PFSK-1 (cell line): ENCODE results near the gene MRFAP1.

ENCODE experiments used
- FOXP2 ChIP-seq: optimal IDR thresholded peaks from 2 replicates; pipeline ENCODE3; 2011; ENCODE audit warnings: borderline replicate concordance, control low read depth, inconsistent platforms; ENCODE audit not compliant: insufficient read depth; ENCODE audit errors: extremely low read length, extremely low read depth
- POLR2AphosphoS5 ChIP-seq: IDR thresholded peaks from 2 replicates; pipeline ENCODE4 v1.6.1; 2012; ENCODE audit warnings: low read depth, mild to moderate bottlenecking, control low read depth, low read length, moderate library complexity
- SIN3A ChIP-seq: IDR thresholded peaks from 2 replicates; pipeline ENCODE4 v1.6.1; 2012; ENCODE audit warnings: mild to moderate bottlenecking, low read length, moderate library complexity, borderline replicate concordance; ENCODE audit not compliant: insufficient read depth
- TAF1 ChIP-seq: IDR thresholded peaks from 2 replicates; pipeline ENCODE4 v1.6.1; 2012; ENCODE audit warnings: low read length, control low read depth, borderline replicate concordance; ENCODE audit not compliant: insufficient read depth
- TF ChIP-seq, protein P1 (sequence below), 2 experiments: IDR thresholded peaks; 2 replicates each; pipeline versions ENCODE4 v1.6.1 to v1.8.0; 2011 to 2012; ENCODE audit warnings: low read depth in 2 of 2, low read length in 2 of 2, control low read depth in 1 of 2, inconsistent platforms in 1 of 2, mild to moderate bottlenecking in 1 of 2, moderate library complexity in 1 of 2; ENCODE audit not compliant: insufficient read depth in 1 of 2

MRFAP1 gene

DNA sequence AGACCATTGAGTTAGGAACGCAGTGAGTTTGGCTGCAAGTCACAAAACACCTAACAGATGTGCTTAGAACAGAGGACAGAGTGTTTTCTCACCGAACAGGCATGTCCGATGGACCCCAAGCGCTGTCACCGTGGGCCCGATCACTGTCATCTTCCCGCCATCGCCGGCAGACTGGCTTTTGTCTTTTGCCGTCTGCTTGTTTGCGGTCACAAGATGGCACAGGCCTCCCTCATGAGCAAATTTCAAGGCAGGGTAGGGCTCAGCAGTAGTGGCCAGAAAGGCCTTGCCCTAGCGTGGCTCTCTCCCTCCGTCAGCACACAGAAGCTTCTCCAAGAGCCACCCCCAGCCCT, 21.4 kb upstream of the MRFAP1 start:
- TF ChIP-seq FOXP2 (no peak), TAF1 (no peak)

DNA sequence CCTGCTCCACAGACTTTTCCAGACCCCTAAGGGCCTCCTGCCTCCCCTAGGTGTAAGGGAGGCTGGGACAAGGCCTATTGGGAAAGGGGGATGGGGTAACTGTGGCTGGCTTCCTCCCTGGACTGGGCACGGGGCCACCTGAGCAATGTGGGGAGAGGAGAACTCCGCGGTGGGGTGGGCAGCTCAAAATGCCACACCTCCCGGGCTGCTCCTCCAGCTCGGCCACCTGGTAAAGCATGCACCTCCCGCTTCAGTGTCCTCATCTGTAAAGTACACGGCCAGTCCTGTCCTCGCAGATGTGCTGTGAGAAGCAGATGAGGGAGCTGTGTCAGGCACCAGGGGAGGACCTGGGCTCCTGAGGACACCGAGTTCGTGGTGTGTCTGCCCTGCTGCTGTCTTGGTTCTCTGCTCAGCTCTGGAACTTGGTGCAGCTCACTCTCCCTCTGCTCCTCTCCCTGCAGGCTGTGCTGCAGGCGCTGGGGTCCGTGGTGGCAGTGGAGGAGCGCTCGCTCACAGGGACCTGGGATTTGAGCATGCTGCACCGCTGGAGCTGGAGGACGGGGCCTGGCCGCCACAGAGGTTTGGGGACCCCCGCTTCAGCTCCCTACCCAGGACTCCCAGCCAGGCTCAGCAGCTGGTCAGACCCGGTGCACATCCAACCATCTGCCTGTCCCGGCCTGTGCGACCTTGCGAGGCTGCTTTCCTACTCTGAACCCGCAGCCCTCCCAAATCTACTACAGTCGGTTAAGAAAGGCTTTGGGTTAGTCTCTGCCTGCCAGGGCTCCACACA, 20.8 kb upstream of the MRFAP1 start:
- TF ChIP-seq TAF1, result no peak
- TF ChIP-seq, protein P1, sequence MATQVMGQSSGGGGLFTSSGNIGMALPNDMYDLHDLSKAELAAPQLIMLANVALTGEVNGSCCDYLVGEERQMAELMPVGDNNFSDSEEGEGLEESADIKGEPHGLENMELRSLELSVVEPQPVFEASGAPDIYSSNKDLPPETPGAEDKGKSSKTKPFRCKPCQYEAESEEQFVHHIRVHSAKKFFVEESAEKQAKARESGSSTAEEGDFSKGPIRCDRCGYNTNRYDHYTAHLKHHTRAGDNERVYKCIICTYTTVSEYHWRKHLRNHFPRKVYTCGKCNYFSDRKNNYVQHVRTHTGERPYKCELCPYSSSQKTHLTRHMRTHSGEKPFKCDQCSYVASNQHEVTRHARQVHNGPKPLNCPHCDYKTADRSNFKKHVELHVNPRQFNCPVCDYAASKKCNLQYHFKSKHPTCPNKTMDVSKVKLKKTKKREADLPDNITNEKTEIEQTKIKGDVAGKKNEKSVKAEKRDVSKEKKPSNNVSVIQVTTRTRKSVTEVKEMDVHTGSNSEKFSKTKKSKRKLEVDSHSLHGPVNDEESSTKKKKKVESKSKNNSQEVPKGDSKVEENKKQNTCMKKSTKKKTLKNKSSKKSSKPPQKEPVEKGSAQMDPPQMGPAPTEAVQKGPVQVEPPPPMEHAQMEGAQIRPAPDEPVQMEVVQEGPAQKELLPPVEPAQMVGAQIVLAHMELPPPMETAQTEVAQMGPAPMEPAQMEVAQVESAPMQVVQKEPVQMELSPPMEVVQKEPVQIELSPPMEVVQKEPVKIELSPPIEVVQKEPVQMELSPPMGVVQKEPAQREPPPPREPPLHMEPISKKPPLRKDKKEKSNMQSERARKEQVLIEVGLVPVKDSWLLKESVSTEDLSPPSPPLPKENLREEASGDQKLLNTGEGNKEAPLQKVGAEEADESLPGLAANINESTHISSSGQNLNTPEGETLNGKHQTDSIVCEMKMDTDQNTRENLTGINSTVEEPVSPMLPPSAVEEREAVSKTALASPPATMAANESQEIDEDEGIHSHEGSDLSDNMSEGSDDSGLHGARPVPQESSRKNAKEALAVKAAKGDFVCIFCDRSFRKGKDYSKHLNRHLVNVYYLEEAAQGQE (IDR thresholded peaks at IDR 0.05; ENCODE audit: insufficient read depth in 1 of 2, low read depth in 2 of 2, low read length in 2 of 2), result no peak
- no peak for TF ChIP-seq SIN3A
- no peak for TF ChIP-seq POLR2AphosphoS5
- no peak for TF ChIP-seq FOXP2

DNA sequence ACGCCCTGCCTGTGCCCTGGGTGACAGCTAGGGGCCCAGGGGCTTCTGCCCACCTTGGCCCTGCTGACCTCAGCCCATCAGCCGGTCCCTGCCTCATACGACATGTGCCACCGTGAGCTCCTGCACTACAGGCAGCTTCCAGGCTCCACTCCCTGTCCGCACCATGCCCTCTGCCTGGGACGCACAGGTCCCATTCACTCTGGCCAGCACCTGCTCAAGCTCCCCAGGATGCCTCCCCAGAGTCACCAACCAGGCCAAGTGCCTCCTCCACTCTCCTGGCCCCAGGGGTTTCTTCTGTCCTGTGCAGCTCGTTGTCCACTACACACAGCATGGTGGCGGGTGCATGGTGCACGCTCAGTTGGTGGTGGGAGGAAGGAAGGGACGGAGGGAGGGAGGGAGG, 20.2 kb upstream of the MRFAP1 start:
- TF ChIP-seq, protein P1 (IDR thresholded peaks at IDR 0.05; ENCODE audit: insufficient read depth in 1 of 2, low read depth in 2 of 2, low read length in 2 of 2), result no peak
- TF ChIP-seq FOXP2 (no peak), SIN3A (no peak), POLR2AphosphoS5 (no peak), TAF1 (no peak)

- TF ChIP-seq TAF1, result no peak
- TF ChIP-seq, protein P1 (IDR thresholded peaks at IDR 0.05; ENCODE audit: insufficient read depth in 1 of 2, low read depth in 2 of 2, low read length in 2 of 2), result no peak
- TF ChIP-seq POLR2AphosphoS5, result no peak
- TF ChIP-seq SIN3A, result no peak
- TF ChIP-seq FOXP2, result no peak
Observed at GRCh38 chr4:6620891-6621555, 19.5 kb upstream of the MRFAP1 start.

GRCh38 chr4:6621556-6621927, 18.9 kb upstream of the MRFAP1 start:
- TF ChIP-seq, protein P1 (IDR thresholded peaks at IDR 0.05; ENCODE audit: insufficient read depth in 1 of 2, low read depth in 2 of 2, low read length in 2 of 2), result no peak
